ENCODE results near the gene NLRP1. TPM values are rescaled to one million over a fixed set of nuclear protein-coding genes. Genes with fewer than 3 reads are reported as not detected.

The NLRP1 gene
- total and polyA plus RNA-seq, 7 experiments from 2014 or later = 27.7 to 360 (median 241) TPM

DNA sequence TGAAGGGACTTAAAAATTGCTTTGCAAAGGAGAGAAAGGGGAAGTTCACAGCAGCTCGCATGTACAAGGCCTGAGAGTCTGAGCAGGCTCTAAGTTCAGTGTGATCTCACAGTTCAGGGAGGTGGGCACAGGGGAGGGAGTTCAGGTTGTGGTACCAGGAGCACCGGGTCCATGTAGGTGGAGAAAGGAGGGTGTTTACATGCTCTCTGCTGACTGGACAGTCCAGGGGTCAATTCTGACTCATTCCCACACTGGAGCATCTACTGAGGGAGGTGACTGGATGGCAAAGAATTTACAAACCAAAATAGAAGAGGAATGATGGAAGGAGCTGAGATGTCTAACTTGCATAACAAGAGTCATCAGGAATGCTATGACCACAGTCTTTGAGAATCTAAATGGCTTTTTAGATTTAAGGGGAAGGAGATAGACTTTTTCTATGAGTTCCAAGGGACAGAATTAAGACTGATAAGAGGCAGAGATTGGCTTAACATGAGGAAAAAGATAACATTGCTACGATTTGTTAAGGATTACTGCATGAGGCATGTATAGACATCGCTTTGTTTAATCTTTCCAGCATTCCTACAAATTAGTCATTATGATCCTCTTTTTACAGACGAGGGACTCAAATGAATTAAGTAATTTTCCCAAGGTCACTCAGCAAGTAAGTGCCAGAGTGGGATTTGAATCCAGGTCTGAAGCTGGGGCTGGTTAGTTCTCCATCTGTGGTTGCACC is 68.1 kb downstream of the NLRP1 start:
- no peaks in the 10 kb centered on the region for H3K27me3 ChIP-seq (ENCODE audit: control insufficient read depth in 2 of 2, insufficient read depth in 2 of 2, low read length in 2 of 2)
- intact Hi-C loops (cut with micrococcal nuclease) = no loop called here
- ATAC-seq = no peak
- Mint-ChIP-seq H3K9me3 (peaks cover 0 to 7% (median 0%) of the 10 kb centered on the region in 11 donors), H3K27ac (peak overlapping the region in 8 of 9 donors; percentile 6 to 74 (median 62)), H3K27me3 (no peaks in the 10 kb centered on the region), H3K4me1 (peaks cover 26 to 47% (median 37%) of the 10 kb centered on the region in 7 donors), H3K36me3 (peaks cover 42 to 70% (median 62%) of the 10 kb centered on the region in 5 donors), H3K4me3 (no peak overlapping the region)
- CTCF ChIA-PET = no interaction called here
- peaks cover 21 to 23% of the 10 kb centered on the region in 2 donors for H3K4me1 ChIP-seq (ENCODE audit: control insufficient read depth in 2 of 2, insufficient read depth in 2 of 2, low read length in 2 of 2)
- no peak for DNase-seq
- no peak overlapping the region for H3K4me3 ChIP-seq (ENCODE audit: low read length)
- no peak overlapping the region for H3K27ac ChIP-seq (ENCODE audit: low read depth, low read length)
- no peaks in the 10 kb centered on the region for H3K9me3 ChIP-seq (ENCODE audit: control insufficient read depth in 2 of 3, low read length in 3 of 3)
- POLR2A ChIA-PET = interaction anchor here (1.7 kb wide), 1 partner anchor 11 kb away, joined by 6 read pairs; no protein-coding TSS in a partner anchor
- peaks cover 6 to 52% (median 19%) of the 10 kb centered on the region in 3 experiments for H3K36me3 ChIP-seq (ENCODE audit: control insufficient read depth in 2 of 3, insufficient read depth in 3 of 3, low read length in 3 of 3)

DNA sequence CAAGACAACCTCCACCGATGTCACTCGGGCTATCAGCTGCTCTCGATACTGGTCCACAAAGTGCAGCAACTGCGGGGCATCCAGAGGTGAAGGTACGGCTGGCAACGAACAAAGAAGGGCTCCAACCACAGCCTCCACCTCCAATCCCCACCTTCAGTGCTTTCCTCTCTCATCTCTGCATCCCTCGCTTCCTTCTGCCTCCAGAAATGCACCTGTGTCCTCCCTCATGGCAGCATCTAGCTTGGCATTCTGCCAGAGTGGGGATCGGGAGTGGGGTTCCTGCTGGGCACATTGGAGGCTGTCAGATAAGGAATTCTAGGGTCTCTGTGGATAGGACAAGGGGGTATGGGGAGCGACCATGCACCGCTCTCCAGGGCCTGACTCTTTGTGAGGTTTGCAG is 69.3 kb downstream of the NLRP1 start:
- Histone ChIP-seq H3K36me3 (ENCODE audit: control insufficient read depth in 2 of 3, insufficient read depth in 3 of 3, low read length in 3 of 3) (peaks cover 6 to 45% (median 13%) of the 10 kb centered on the region in 3 experiments), H3K4me1 (ENCODE audit: control insufficient read depth in 2 of 2, insufficient read depth in 2 of 2, low read length in 2 of 2) (peaks cover 21 to 23% of the 10 kb centered on the region in 2 donors), H3K4me3 (ENCODE audit: low read length) (no peak overlapping the region), H3K9me3 (ENCODE audit: control insufficient read depth in 2 of 3, low read length in 3 of 3) (no peaks in the 10 kb centered on the region), H3K27ac (ENCODE audit: low read depth, low read length) (no peak overlapping the region), H3K27me3 (ENCODE audit: control insufficient read depth in 2 of 2, insufficient read depth in 2 of 2, low read length in 2 of 2) (no peaks in the 10 kb centered on the region)
- H3K27me3 Mint-ChIP-seq = no peaks in the 10 kb centered on the region
- intact Hi-C loops (cut with micrococcal nuclease) = no loop called here
- ChIA-PET CTCF (no interaction called here), POLR2A (interaction anchor here (1.7 kb wide), 1 partner anchor 12 kb away, joined by 6 read pairs; no protein-coding TSS in a partner anchor)
- peak overlapping the region in 2 of 10 donors; percentile 48 to 55 for H3K4me3 Mint-ChIP-seq
- H3K36me3 Mint-ChIP-seq = peaks cover 32 to 64% (median 59%) of the 10 kb centered on the region in 5 donors
- H3K9me3 Mint-ChIP-seq = peaks cover 0 to 7% (median 0%) of the 10 kb centered on the region in 11 donors
- ATAC-seq = no peak
- H3K27ac Mint-ChIP-seq = peak overlapping the region in 4 of 9 donors; percentile 18 to 59 (median 24)
- no peak for DNase-seq
- H3K4me1 Mint-ChIP-seq = peaks cover 26 to 47% (median 36%) of the 10 kb centered on the region in 7 donors

DNA sequence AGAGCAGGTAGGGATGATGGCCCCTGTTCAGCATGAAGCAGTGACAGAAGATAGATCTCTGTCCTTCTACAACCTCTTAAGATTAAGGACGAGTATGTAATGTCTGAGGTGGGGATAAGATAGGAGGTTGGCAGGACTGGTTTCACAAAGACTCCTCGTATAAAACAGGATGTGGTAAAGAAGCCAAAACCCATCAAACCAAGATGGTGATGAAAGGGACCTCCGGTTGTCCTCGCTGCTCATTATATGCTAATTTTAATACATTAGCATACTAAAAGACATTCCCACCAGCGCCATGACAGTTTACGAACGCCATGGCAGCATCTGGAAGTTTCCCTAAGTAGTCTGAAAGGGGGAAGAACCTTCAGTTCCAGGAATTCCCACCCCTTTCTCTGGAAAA is 70.7 kb downstream of the NLRP1 start:
- Histone ChIP-seq H3K27me3 (ENCODE audit: control insufficient read depth in 2 of 2, insufficient read depth in 2 of 2, low read length in 2 of 2) (no peaks in the 10 kb centered on the region), H3K36me3 (ENCODE audit: control insufficient read depth in 2 of 3, insufficient read depth in 3 of 3, low read length in 3 of 3) (peaks cover 6 to 57% (median 13%) of the 10 kb centered on the region in 3 experiments), H3K27ac (ENCODE audit: low read depth, low read length) (peak overlapping the region; percentile 36), H3K9me3 (ENCODE audit: control insufficient read depth in 2 of 3, low read length in 3 of 3) (no peaks in the 10 kb centered on the region), H3K4me3 (ENCODE audit: low read length) (no peak overlapping the region), H3K4me1 (ENCODE audit: control insufficient read depth in 2 of 2, insufficient read depth in 2 of 2, low read length in 2 of 2) (peaks cover 21 to 23% of the 10 kb centered on the region in 2 donors)
- Mint-ChIP-seq H3K4me3 (peak overlapping the region; percentile 4 to 73 (median 57)), H3K9me3 (peaks cover 0 to 7% (median 0%) of the 10 kb centered on the region in 11 donors), H3K27ac (peak overlapping the region; percentile 14 to 89 (median 78)), H3K36me3 (peaks cover 32 to 72% (median 63%) of the 10 kb centered on the region in 5 donors), H3K27me3 (no peaks in the 10 kb centered on the region), H3K4me1 (peaks cover 27 to 47% (median 36%) of the 10 kb centered on the region in 7 donors)
- ChIA-PET POLR2A (interaction anchor here (1.3 kb wide), 1 partner anchor 70 kb away, joined by 3 read pairs; no protein-coding TSS in a partner anchor), CTCF (no interaction called here)
- peak; percentile 78 for ATAC-seq
- peak in 7 of 9 donors; percentile 27 to 62 (median 57) for DNase-seq
- intact Hi-C loops (cut with micrococcal nuclease) = loop anchor here in 1 of 2 donors (1.0 kb wide), 2 partner anchors 12 to 27 kb away; partner anchors contain the start of genes DERL2 and MIS12

DNA sequence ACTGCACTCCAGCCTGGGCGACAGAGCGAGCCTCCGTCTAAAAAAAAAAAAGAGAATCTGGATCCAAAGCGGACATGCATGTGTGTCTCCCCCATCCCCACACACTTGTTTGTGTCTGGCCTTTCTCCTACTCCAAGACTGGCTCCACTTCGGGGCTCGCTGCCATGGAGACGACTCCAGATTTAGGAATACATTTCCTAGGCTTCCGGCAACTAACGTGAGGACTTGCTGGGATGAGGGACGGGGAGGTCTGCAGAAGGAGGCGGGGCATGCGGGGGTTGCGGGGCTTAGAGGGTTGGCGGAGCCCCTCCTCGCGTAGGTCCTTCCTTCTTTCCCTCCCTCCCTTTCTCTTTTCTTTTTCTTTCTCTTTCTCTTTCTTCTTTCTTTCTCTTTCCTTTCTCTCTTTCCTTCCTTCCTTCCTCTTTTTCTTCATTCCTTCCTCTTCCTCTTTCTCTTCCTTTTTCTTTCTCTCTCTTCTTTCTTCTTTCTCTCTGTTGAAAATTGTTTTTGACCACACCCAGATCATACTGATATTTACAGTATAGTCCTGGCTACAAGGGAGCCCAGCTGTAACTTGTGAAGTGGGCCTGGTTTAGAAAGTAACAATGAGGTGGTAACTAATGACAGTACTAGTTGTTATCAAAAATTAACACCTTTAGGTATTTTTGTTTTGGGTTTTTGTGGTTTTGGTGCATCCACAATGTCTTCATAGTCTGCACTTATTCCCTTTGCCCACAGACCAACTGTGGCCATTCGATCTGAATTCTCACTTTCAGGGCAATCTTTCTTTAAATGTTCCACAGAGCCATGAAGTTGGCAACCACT is 72.7 kb downstream of the NLRP1 start:
- Histone ChIP-seq H3K4me3 (ENCODE audit: low read length) (no peak overlapping the region), H3K27ac (ENCODE audit: low read depth, low read length) (no peak overlapping the region), H3K4me1 (ENCODE audit: control insufficient read depth in 2 of 2, insufficient read depth in 2 of 2, low read length in 2 of 2) (peaks cover 21 to 23% of the 10 kb centered on the region in 2 donors), H3K9me3 (ENCODE audit: control insufficient read depth in 2 of 3, low read length in 3 of 3) (no peaks in the 10 kb centered on the region), H3K27me3 (ENCODE audit: control insufficient read depth in 2 of 2, insufficient read depth in 2 of 2, low read length in 2 of 2) (no peaks in the 10 kb centered on the region), H3K36me3 (ENCODE audit: control insufficient read depth in 2 of 3, insufficient read depth in 3 of 3, low read length in 3 of 3) (peaks cover 6 to 44% (median 13%) of the 10 kb centered on the region in 3 experiments)
- Mint-ChIP-seq H3K4me3 (peak overlapping the region in 2 of 10 donors; percentile 12 to 29), H3K27ac (peak overlapping the region in 8 of 9 donors; percentile 39 to 86 (median 67)), H3K9me3 (peaks cover 0 to 7% (median 0%) of the 10 kb centered on the region in 11 donors), H3K27me3 (no peaks in the 10 kb centered on the region), H3K4me1 (peaks cover 27 to 47% (median 39%) of the 10 kb centered on the region in 7 donors), H3K36me3 (peaks cover 20 to 66% (median 57%) of the 10 kb centered on the region in 5 donors)
- ChIA-PET POLR2A (interaction anchor here (1.3 kb wide), 1 partner anchor 25 kb away, joined by 5 read pairs; no protein-coding TSS in a partner anchor), CTCF (no interaction called here)
- no peak for ATAC-seq
- no peak for DNase-seq
- intact Hi-C loops (cut with micrococcal nuclease) = no loop called here

DNA sequence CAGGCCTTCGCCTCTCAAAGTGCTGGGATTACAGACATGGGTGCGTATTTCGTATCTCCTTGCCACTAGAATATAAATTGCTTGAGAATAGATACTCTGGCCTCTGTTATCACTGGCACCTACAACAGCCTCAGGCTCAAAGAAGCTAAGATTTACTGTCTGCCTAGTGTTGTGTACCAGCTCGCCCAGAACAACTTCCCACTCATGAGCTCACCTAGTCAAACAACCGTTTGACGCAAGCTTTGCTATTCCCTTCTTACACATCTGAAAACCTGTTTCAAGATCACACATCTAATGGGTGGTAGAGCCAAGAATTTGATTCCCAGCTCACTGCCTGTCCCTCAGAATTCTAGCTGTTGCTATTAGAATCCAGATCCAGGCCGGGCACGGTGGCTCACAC is 73.5 kb downstream of the NLRP1 start:
- H3K36me3 Mint-ChIP-seq = peaks cover 15 to 66% (median 53%) of the 10 kb centered on the region in 5 donors
- no peaks in the 10 kb centered on the region for H3K27me3 Mint-ChIP-seq
- no peak for ATAC-seq
- DNase-seq = no peak
- Histone ChIP-seq H3K27ac (ENCODE audit: low read depth, low read length) (no peak overlapping the region), H3K4me3 (ENCODE audit: low read length) (no peak overlapping the region), H3K36me3 (ENCODE audit: control insufficient read depth in 2 of 3, insufficient read depth in 3 of 3, low read length in 3 of 3) (peaks cover 6 to 38% (median 7%) of the 10 kb centered on the region in 3 experiments), H3K4me1 (ENCODE audit: control insufficient read depth in 2 of 2, insufficient read depth in 2 of 2, low read length in 2 of 2) (peaks cover 21 to 23% of the 10 kb centered on the region in 2 donors), H3K27me3 (ENCODE audit: control insufficient read depth in 2 of 2, insufficient read depth in 2 of 2, low read length in 2 of 2) (no peaks in the 10 kb centered on the region), H3K9me3 (ENCODE audit: control insufficient read depth in 2 of 3, low read length in 3 of 3) (no peaks in the 10 kb centered on the region)
- H3K4me1 Mint-ChIP-seq = peaks cover 27 to 43% (median 39%) of the 10 kb centered on the region in 7 donors
- H3K27ac Mint-ChIP-seq = peak overlapping the region in 1 of 9 donors; percentile 27
- POLR2A ChIA-PET = interaction anchor here (2.6 kb wide), 1 partner anchor 11 kb away, joined by 9 read pairs; a partner anchor contains a TSS
- H3K9me3 Mint-ChIP-seq = peaks cover 0 to 7% (median 0%) of the 10 kb centered on the region in 11 donors
- intact Hi-C loops (cut with micrococcal nuclease) = no loop called here
- CTCF ChIA-PET = no interaction called here
- no peak overlapping the region for H3K4me3 Mint-ChIP-seq

DNA sequence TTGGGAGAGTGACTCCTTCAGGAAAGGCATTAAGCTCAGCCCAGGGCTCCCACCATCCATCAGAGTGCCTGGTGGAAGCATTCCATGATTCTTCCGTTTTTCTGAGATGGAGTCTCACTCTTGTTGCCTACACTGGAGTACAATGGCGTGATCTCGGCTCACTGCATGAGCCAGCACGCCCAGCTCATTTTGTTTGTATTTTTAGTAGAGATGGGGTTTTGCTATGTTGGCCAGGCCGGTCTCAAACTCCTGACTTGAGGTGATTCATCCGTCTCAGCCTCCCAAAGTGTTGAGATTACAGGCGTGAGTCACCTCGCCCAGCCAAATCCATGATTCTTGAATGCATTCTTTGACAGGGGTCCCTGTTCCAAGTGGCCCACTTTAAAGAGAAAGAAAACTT is 74.8 kb downstream of the NLRP1 start:
- Histone ChIP-seq H3K27ac (ENCODE audit: low read depth, low read length) (no peak overlapping the region), H3K4me3 (ENCODE audit: low read length) (no peak overlapping the region), H3K36me3 (ENCODE audit: control insufficient read depth in 2 of 3, insufficient read depth in 3 of 3, low read length in 3 of 3) (peaks cover 0 to 38% (median 3%) of the 10 kb centered on the region in 3 experiments), H3K27me3 (ENCODE audit: control insufficient read depth in 2 of 2, insufficient read depth in 2 of 2, low read length in 2 of 2) (no peaks in the 10 kb centered on the region), H3K9me3 (ENCODE audit: control insufficient read depth in 2 of 3, low read length in 3 of 3) (no peaks in the 10 kb centered on the region), H3K4me1 (ENCODE audit: control insufficient read depth in 2 of 2, insufficient read depth in 2 of 2, low read length in 2 of 2) (peaks cover 20 to 23% of the 10 kb centered on the region in 2 donors)
- H3K9me3 Mint-ChIP-seq = peaks cover 0 to 7% (median 0%) of the 10 kb centered on the region in 11 donors
- peaks cover 7 to 57% (median 44%) of the 10 kb centered on the region in 5 donors for H3K36me3 Mint-ChIP-seq
- intact Hi-C loops (cut with micrococcal nuclease) = no loop called here
- no peak overlapping the region for H3K4me3 Mint-ChIP-seq
- H3K4me1 Mint-ChIP-seq = peaks cover 21 to 34% (median 31%) of the 10 kb centered on the region in 7 donors
- ChIA-PET POLR2A (interaction anchor here (2.6 kb wide), 1 partner anchor 9 kb away, joined by 9 read pairs; a partner anchor contains a TSS), CTCF (no interaction called here)
- ATAC-seq (no peak), DNase-seq (no peak)
- no peaks in the 10 kb centered on the region for H3K27me3 Mint-ChIP-seq
- H3K27ac Mint-ChIP-seq = peak overlapping the region in 2 of 9 donors; percentile 22 to 75
